PC-9 (cell line): ENCODE measurements around the gene SLC23A1.

Experiments used
- EZH2 ChIP-seq: fragments of 200-600 bp; sonication (generic); IDR thresholded peaks from 2 replicates; pipeline ENCODE4 v1.8.0; 2017; ENCODE audit warnings: antibody characterized with exemption, low read depth
- TF ChIP-seq, protein P1 (sequence below): fragments of 200-600 bp; sonication (generic); conservative IDR thresholded peaks from 2 replicates; pipeline ENCODE4 v1.6.1; 2017; ENCODE audit warnings: mixed run types, antibody characterized with exemption, mild to moderate bottlenecking, moderate library complexity

- TF ChIP-seq, protein P1, sequence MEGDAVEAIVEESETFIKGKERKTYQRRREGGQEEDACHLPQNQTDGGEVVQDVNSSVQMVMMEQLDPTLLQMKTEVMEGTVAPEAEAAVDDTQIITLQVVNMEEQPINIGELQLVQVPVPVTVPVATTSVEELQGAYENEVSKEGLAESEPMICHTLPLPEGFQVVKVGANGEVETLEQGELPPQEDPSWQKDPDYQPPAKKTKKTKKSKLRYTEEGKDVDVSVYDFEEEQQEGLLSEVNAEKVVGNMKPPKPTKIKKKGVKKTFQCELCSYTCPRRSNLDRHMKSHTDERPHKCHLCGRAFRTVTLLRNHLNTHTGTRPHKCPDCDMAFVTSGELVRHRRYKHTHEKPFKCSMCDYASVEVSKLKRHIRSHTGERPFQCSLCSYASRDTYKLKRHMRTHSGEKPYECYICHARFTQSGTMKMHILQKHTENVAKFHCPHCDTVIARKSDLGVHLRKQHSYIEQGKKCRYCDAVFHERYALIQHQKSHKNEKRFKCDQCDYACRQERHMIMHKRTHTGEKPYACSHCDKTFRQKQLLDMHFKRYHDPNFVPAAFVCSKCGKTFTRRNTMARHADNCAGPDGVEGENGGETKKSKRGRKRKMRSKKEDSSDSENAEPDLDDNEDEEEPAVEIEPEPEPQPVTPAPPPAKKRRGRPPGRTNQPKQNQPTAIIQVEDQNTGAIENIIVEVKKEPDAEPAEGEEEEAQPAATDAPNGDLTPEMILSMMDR: no peak
- no peak for TF ChIP-seq EZH2
Observed at GRCh38 chr5:139404484-139404840, 21.4 kb upstream of the SLC23A1 start.
